Putamen (tissue), 1 donor: ENCODE data around the gene GNAZ.
"Not testable (repeated sequence)": the region's sequence is repeated elsewhere in the genome, so short reads cannot be mapped to it uniquely, and the experiment has no call there.

Experiments
- DNase-seq: peaks from one replicate; pipeline ENCODE4 v3.0.0-alpha.2; 2016; ENCODE audit warnings: low spot score

Gene GNAZ

GRCh38 chr22:23044570-23044969 is 25.7 kb upstream of the GNAZ start:
- DNase-seq = no peak

- DNase-seq = no peak
Measured at GRCh38 chr22:23045461-23045860, 24.9 kb upstream of the GNAZ start.

- DNase-seq = no peak
Measured at GRCh38 chr22:23047265-23047664, 23.1 kb upstream of the GNAZ start.

GRCh38 chr22:23047742-23048141 is 22.6 kb upstream of the GNAZ start:
- no peak for DNase-seq

- DNase-seq = not testable (repeated sequence)
Measured at GRCh38 chr22:23050546-23050945, 19.8 kb upstream of the GNAZ start.

GRCh38 chr22:23053051-23053707 is 17.1 kb upstream of the GNAZ start:
- DNase-seq = no peak

GRCh38 chr22:23053912-23054530 is 16.3 kb upstream of the GNAZ start:
- no peak for DNase-seq

- no peak for DNase-seq
Measured at GRCh38 chr22:23054531-23055257, 15.6 kb upstream of the GNAZ start.

GRCh38 chr22:23055449-23056179 is 14.7 kb upstream of the GNAZ start:
- no peak for DNase-seq

- DNase-seq = no peak
Measured at GRCh38 chr22:23057331-23057730, 13.0 kb upstream of the GNAZ start.

- no peak for DNase-seq
Measured at GRCh38 chr22:23058063-23058462, 12.3 kb upstream of the GNAZ start.

- no peak for DNase-seq
Measured at GRCh38 chr22:23058481-23059283, 11.6 kb upstream of the GNAZ start.

GRCh38 chr22:23059284-23059948 is 10.9 kb upstream of the GNAZ start:
- no peak for DNase-seq

GRCh38 chr22:23060612-23061400 is 9.5 kb upstream of the GNAZ start:
- no peak for DNase-seq

- no peak for DNase-seq
Measured at GRCh38 chr22:23061471-23062280, 8.6 kb upstream of the GNAZ start.

- no peak for DNase-seq
Measured at GRCh38 chr22:23062616-23063538, 7.4 kb upstream of the GNAZ start.

- no peak for DNase-seq
Measured at GRCh38 chr22:23063539-23064380, 6.6 kb upstream of the GNAZ start.
